HCT116 (cell line): ENCODE results near the gene LYRM4. TPM values are rescaled to one million over a fixed set of nuclear protein-coding genes. Genes with fewer than 3 reads are reported as not detected.

Source experiments
- ATAC-seq: fragments of 200-7000 bp; cut with Tn5 transposase; 2 replicates; pipeline ENCODE4 v1.9.1; 2020; ENCODE audit warnings: mild to moderate bottlenecking, moderate library complexity
- BruUV-seq: library from RNA; stranded (reverse); fragments of 400-500 nt; replicated peaks from 2 replicates; lab custom pipeline; 2021; lab: Mats Ljungman, UMichigan
- CTCF ChIA-PET: fragments of 300-600 bp; sonication (Branson Sonifier 250); formaldehyde crosslinking; loops from one replicate; lab custom pipeline; 2021; ENCODE audit warnings: antibody characterized with exemption; lab: Charles Lee
- POLR2A ChIA-PET: fragments of 300-600, 350-600 bp; sonication (Branson Sonifier 250); formaldehyde crosslinking; loops from one replicate; lab custom pipeline; 2021; ENCODE audit warnings: antibody characterized with exemption; lab: Charles Lee
- RAD21 ChIA-PET, 2 experiments: fragments of 300-600 bp; sonication (Branson Sonifier 250); formaldehyde crosslinking; loops; one replicate each; lab custom pipeline; 2023; ENCODE audit warnings: low total read pairs in 2 of 2; ENCODE audit not compliant: uncharacterized antibody in 2 of 2, unreplicated experiment in 2 of 2, low non-redundant PET in 1 of 2; lab: Charles Lee
- DNase-seq: peaks from one replicate; pipeline ENCODE4 v3.0.0-alpha.2; 2010; ENCODE audit warnings: low read depth, low spot score
- H2AFZ ChIP-seq: fragments of 200-600 bp; shearing (Covaris generic), sonication (generic); 2 replicates; pipeline ENCODE4 v1.6.1; 2017; ENCODE audit warnings: low read depth, mixed run types, mixed read lengths, antibody characterized with exemption, low read length; ENCODE audit not compliant: poor library complexity, severe bottlenecking
- H3K27ac ChIP-seq: 2 replicates; pipeline ENCODE4 v1.5.1; 2012; ENCODE audit warnings: low read depth, low read length
- H3K27me3 ChIP-seq: fragments of 200-600 bp; sonication (generic); 2 replicates; pipeline ENCODE4 v1.6.1; 2016; ENCODE audit warnings: mixed run types, low read length, mixed read lengths; ENCODE audit not compliant: insufficient read depth
- H3K36me3 ChIP-seq, 2 experiments: fragments of 200-500 bp in 1 of 2; fragments of 200-600 bp in 1 of 2; sonication (Bioruptor generic) in 1 of 2; sonication (generic) in 1 of 2; 2 replicates each; pipeline versions ENCODE4 v1.5.1 to v1.6.1; 2014 to 2016; ENCODE audit warnings: low read length in 2 of 2, inconsistent platforms in 1 of 2, mixed read lengths in 1 of 2, mixed run types in 1 of 2; ENCODE audit not compliant: insufficient read depth in 2 of 2, control insufficient read depth in 1 of 2
- H3K4me1 ChIP-seq, 2 experiments: fragments of 200-600 bp in 1 of 2; sonication (generic) in 1 of 2; 2 replicates each; pipeline versions ENCODE4 v1.5.1 to v1.6.1; 2012 to 2017; ENCODE audit warnings: low read length in 2 of 2, inconsistent platforms in 1 of 2, mild to moderate bottlenecking in 1 of 2, mixed read lengths in 1 of 2, mixed run types in 1 of 2, moderate library complexity in 1 of 2; ENCODE audit not compliant: insufficient read depth in 2 of 2, control insufficient read depth in 1 of 2
- H3K4me2 ChIP-seq: fragments of 200-600 bp; sonication (generic); 2 replicates; pipeline ENCODE4 v1.6.1; 2017; ENCODE audit warnings: mixed run types, low read length, mixed read lengths
- H3K4me3 ChIP-seq, 2 experiments: fragments of 200-600 bp in 1 of 2; sonication (generic) in 1 of 2; replicated peaks in 1 of 2; 2 replicates each; pipeline ENCODE4 v1.5.1; 2011 to 2016; ENCODE audit warnings: low read length in 2 of 2, control low read depth in 1 of 2, low read depth in 1 of 2, mild to moderate bottlenecking in 1 of 2, mixed read lengths in 1 of 2, mixed run types in 1 of 2
- H3K79me2 ChIP-seq: fragments of 200-600 bp; sonication (generic); 2 replicates; pipeline ENCODE4 v1.6.1; 2017; ENCODE audit warnings: mild to moderate bottlenecking, mixed run types, low read length, moderate library complexity, mixed read lengths; ENCODE audit not compliant: insufficient read depth
- H3K9ac ChIP-seq: fragments of 200-600 bp; sonication (generic); 2 replicates; pipeline ENCODE4 v1.6.1; 2016; ENCODE audit warnings: low read length, mixed read lengths
- H3K9me2 ChIP-seq: fragments of 200-600 bp; sonication (generic), shearing (Covaris generic); 2 replicates; pipeline ENCODE4 v1.6.1; 2017; ENCODE audit warnings: mixed run types, mild to moderate bottlenecking, moderate library complexity; ENCODE audit not compliant: insufficient read depth
- H3K9me3 ChIP-seq, 2 experiments: fragments of 200-500 bp in 1 of 2; fragments of 200-600 bp in 1 of 2; sonication (Bioruptor generic) in 1 of 2; sonication (generic) in 1 of 2; 2 replicates each; pipeline ENCODE4 v1.6.1; 2014 to 2017; ENCODE audit warnings: low read length in 2 of 2, mixed read lengths in 2 of 2, inconsistent platforms in 1 of 2, low read depth in 1 of 2, mild to moderate bottlenecking in 1 of 2, mixed run types in 1 of 2, moderate library complexity in 1 of 2; ENCODE audit not compliant: control insufficient read depth in 1 of 2, insufficient read depth in 1 of 2
- H4K20me1 ChIP-seq: fragments of 200-600 bp; sonication (generic), shearing (Covaris generic); 2 replicates; pipeline ENCODE4 v1.6.1; 2017; ENCODE audit warnings: mixed run types, mild to moderate bottlenecking, moderate library complexity; ENCODE audit not compliant: insufficient read depth
- ATF3 ChIP-seq: IDR thresholded peaks from 2 replicates; pipeline ENCODE4 v1.6.1; 2012
- CBX3 ChIP-seq: IDR thresholded peaks from 2 replicates; pipeline ENCODE4 v1.6.1; 2012; ENCODE audit warnings: low read depth
- CEBPB ChIP-seq: IDR thresholded peaks from 2 replicates; pipeline ENCODE4 v1.6.1; 2012; ENCODE audit warnings: low read depth
- CTCF ChIP-seq, 3 experiments: fragments of 200-600 bp in 1 of 3; sonication (generic) in 1 of 3; IDR thresholded peaks in 2 of 3; conservative IDR thresholded peaks in 1 of 3; 2 replicates each; pipeline ENCODE4 v1.5.1; 2012 to 2017; ENCODE audit warnings: low read depth in 2 of 3, low read length in 2 of 3, antibody characterized with exemption in 1 of 3, borderline replicate concordance in 1 of 3, control low read depth in 1 of 3, mild to moderate bottlenecking in 1 of 3, mixed read lengths in 1 of 3, mixed run types in 1 of 3, moderate library complexity in 1 of 3; ENCODE audit not compliant: insufficient read depth in 1 of 3
- EGR1 ChIP-seq: IDR thresholded peaks from 2 replicates; pipeline ENCODE4 v1.6.1; 2012; ENCODE audit warnings: low read depth
- ELF1 ChIP-seq: IDR thresholded peaks from 2 replicates; pipeline ENCODE4 v1.6.1; 2012; ENCODE audit warnings: low read depth, borderline replicate concordance
- EZH2 ChIP-seq: fragments of 200-600 bp; sonication (generic); IDR thresholded peaks from 2 replicates; pipeline ENCODE4 v1.6.1; 2017; ENCODE audit warnings: antibody characterized with exemption, mixed run types
- FOSL1 ChIP-seq: IDR thresholded peaks from 2 replicates; pipeline ENCODE4 v1.6.1; 2012; ENCODE audit warnings: low read depth
- JUND ChIP-seq: IDR thresholded peaks from 2 replicates; pipeline ENCODE4 v1.6.1; 2012
- MAX ChIP-seq: IDR thresholded peaks from 2 replicates; pipeline ENCODE4 v1.6.1; 2012
- POLR2A ChIP-seq: IDR thresholded peaks from 2 replicates; pipeline ENCODE4 v1.7.0; 2011; ENCODE audit warnings: borderline replicate concordance; ENCODE audit not compliant: insufficient read depth, insufficient read length; ENCODE audit errors: extremely low read depth
- POLR2AphosphoS5 ChIP-seq: IDR thresholded peaks from 2 replicates; pipeline ENCODE4 v1.6.1; 2011; ENCODE audit warnings: mild to moderate bottlenecking, low read depth, low read length, moderate library complexity
- RAD21 ChIP-seq: IDR thresholded peaks from 2 replicates; pipeline ENCODE4 v1.6.1; 2012; ENCODE audit warnings: low read depth, mild to moderate bottlenecking
- SP1 ChIP-seq: IDR thresholded peaks from 2 replicates; pipeline ENCODE4 v1.6.1; 2012; ENCODE audit warnings: low read depth
- TCF7L2 ChIP-seq: IDR thresholded peaks from 2 replicates; pipeline ENCODE4 v1.7.0; 2011; ENCODE audit warnings: borderline replicate concordance, inconsistent platforms; ENCODE audit not compliant: insufficient read depth, insufficient read length; ENCODE audit errors: extremely low read depth
- YY1 ChIP-seq: IDR thresholded peaks from 2 replicates; pipeline ENCODE4 v1.6.1; 2011; ENCODE audit warnings: low read length, low read depth, moderate library complexity, mild to moderate bottlenecking; ENCODE audit not compliant: insufficient replicate concordance; ENCODE audit errors: extremely low read depth
- ZFX ChIP-seq: fragments of 450-650 bp; IDR thresholded peaks from 2 replicates; pipeline ENCODE4 v1.6.1; 2017
- ZNF274 ChIP-seq: fragments of 200-500 bp; sonication (Bioruptor generic); IDR thresholded peaks from 2 replicates; pipeline ENCODE4 v1.6.1; 2014; ENCODE audit warnings: mild to moderate bottlenecking, low read depth, low read length, inconsistent platforms
- intact Hi-C: fragments of 100-400 bp; cut with micrococcal nuclease; formaldehyde crosslinking; loops from 2 replicates; pipeline ENCODE4 v1.10.0; 2022
- total RNA-seq: library from RNA; stranded (reverse); gene quantifications from one replicate; pipeline ENCODE4 v1.2.1, GENCODE V29; 2021; ENCODE audit not compliant: unreplicated experiment
- TF ChIP-seq, protein P1 (sequence below): IDR thresholded peaks from 2 replicates; pipeline ENCODE4 v1.6.1; 2012; ENCODE audit warnings: low read depth

LYRM4 gene
- total RNA-seq, 1 experiment from 2014 or later, result 30.1 TPM

- DNase-seq (no peak), ATAC-seq (no peak)
- intact Hi-C loops, result no loop called here
- Histone ChIP-seq H3K4me2 (no peak overlapping the region), H3K9ac (no peak overlapping the region), H3K79me2 (peaks cover 3% of the 10 kb centered on the region), H3K9me2 (no peaks in the 10 kb centered on the region), H3K9me3 (no peaks in the 10 kb centered on the region), H4K20me1 (no peaks in the 10 kb centered on the region), H3K4me1 (peaks cover 0 to 5% of the 10 kb centered on the region in 2 experiments; a peak in 1 of 4 replicates), H2AFZ (no peak overlapping the region), H3K36me3 (no peaks in the 10 kb centered on the region), H3K4me3 (no peak overlapping the region), H3K27me3 (no peaks in the 10 kb centered on the region), H3K27ac (no peak overlapping the region)
- ChIA-PET CTCF (no interaction called here), POLR2A (no interaction called here), RAD21 (no interaction called here)
- BruUV-seq, result no TSS peak
- TF ChIP-seq EGR1, result no peak
- TF ChIP-seq MAX, result no peak
- TF ChIP-seq ZFX, result no peak
- TF ChIP-seq, protein P1, sequence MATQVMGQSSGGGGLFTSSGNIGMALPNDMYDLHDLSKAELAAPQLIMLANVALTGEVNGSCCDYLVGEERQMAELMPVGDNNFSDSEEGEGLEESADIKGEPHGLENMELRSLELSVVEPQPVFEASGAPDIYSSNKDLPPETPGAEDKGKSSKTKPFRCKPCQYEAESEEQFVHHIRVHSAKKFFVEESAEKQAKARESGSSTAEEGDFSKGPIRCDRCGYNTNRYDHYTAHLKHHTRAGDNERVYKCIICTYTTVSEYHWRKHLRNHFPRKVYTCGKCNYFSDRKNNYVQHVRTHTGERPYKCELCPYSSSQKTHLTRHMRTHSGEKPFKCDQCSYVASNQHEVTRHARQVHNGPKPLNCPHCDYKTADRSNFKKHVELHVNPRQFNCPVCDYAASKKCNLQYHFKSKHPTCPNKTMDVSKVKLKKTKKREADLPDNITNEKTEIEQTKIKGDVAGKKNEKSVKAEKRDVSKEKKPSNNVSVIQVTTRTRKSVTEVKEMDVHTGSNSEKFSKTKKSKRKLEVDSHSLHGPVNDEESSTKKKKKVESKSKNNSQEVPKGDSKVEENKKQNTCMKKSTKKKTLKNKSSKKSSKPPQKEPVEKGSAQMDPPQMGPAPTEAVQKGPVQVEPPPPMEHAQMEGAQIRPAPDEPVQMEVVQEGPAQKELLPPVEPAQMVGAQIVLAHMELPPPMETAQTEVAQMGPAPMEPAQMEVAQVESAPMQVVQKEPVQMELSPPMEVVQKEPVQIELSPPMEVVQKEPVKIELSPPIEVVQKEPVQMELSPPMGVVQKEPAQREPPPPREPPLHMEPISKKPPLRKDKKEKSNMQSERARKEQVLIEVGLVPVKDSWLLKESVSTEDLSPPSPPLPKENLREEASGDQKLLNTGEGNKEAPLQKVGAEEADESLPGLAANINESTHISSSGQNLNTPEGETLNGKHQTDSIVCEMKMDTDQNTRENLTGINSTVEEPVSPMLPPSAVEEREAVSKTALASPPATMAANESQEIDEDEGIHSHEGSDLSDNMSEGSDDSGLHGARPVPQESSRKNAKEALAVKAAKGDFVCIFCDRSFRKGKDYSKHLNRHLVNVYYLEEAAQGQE, result no peak
- no peak for TF ChIP-seq SP1
- TF ChIP-seq EZH2, result no peak
- no peak for TF ChIP-seq CBX3
- TF ChIP-seq ELF1, result no peak
- no peak for TF ChIP-seq RAD21
- TF ChIP-seq TCF7L2, result no peak
- TF ChIP-seq POLR2A, result no peak
- TF ChIP-seq FOSL1, result no peak
- no peak for TF ChIP-seq CEBPB
- no peak for TF ChIP-seq ATF3
- no peak for TF ChIP-seq POLR2AphosphoS5
- TF ChIP-seq CTCF (IDR thresholded peaks at IDR 0.05 in 2 of 3, conservative IDR thresholded peaks at IDR 0.05 in 1 of 3; ENCODE audit: borderline replicate concordance in 1 of 3, insufficient read depth in 1 of 3, low read depth in 2 of 3, low read length in 2 of 3), result no peak
- no peak for TF ChIP-seq ZNF274
- TF ChIP-seq JUND, result no peak
- no peak for TF ChIP-seq YY1
Observed at GRCh38 chr6:5180636-5181035, 80.1 kb downstream of the LYRM4 start.
